ENCODE data around the gene OSMR.

DNA sequence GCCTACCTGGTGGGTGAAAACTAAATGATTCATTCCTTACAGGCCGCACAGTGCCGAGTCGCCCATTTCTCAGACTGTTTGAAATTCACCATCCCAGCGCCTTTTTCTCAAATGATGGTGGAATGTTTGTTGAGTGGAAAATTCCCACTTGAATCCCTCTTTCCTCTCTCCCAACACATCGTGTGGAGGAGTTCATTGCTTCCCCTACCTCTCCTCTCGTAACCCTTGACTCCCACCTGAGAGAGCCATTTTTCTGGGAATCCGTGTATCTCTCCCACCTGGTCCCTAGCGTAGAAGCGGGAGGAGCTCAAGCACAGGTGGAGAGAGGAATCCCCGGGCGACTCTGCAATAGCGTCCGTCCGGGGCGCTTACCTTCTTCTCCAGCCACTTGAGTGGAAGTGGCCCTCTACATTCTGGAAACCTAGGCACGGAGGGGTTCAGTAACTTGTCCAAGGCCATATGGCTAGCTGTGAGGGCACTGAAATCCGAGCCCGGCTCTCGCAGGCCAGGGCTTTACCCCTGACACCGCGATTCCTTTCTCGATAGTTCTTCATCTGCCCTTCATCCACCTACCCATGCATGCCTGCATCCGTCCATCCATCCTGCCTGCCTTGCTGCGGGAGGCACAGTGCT lies 683 bp downstream of the OSMR start:
- TF ChIP-seq POLR2AphosphoS5 (IDR thresholded peaks at IDR 0.05; ENCODE audit: low read depth, low read length) (no peak), TAF1 (IDR thresholded peaks at IDR 0.05; ENCODE audit: borderline replicate concordance, insufficient read depth, low read length) (no peak), SIN3A (IDR thresholded peaks at IDR 0.05; ENCODE audit: borderline replicate concordance, insufficient read depth, low read length) (no peak), FOXP2 (optimal IDR thresholded peaks at IDR 0.05; ENCODE audit: borderline replicate concordance, extremely low read depth, extremely low read length, insufficient read depth) (no peak)
- TF ChIP-seq, protein P1, sequence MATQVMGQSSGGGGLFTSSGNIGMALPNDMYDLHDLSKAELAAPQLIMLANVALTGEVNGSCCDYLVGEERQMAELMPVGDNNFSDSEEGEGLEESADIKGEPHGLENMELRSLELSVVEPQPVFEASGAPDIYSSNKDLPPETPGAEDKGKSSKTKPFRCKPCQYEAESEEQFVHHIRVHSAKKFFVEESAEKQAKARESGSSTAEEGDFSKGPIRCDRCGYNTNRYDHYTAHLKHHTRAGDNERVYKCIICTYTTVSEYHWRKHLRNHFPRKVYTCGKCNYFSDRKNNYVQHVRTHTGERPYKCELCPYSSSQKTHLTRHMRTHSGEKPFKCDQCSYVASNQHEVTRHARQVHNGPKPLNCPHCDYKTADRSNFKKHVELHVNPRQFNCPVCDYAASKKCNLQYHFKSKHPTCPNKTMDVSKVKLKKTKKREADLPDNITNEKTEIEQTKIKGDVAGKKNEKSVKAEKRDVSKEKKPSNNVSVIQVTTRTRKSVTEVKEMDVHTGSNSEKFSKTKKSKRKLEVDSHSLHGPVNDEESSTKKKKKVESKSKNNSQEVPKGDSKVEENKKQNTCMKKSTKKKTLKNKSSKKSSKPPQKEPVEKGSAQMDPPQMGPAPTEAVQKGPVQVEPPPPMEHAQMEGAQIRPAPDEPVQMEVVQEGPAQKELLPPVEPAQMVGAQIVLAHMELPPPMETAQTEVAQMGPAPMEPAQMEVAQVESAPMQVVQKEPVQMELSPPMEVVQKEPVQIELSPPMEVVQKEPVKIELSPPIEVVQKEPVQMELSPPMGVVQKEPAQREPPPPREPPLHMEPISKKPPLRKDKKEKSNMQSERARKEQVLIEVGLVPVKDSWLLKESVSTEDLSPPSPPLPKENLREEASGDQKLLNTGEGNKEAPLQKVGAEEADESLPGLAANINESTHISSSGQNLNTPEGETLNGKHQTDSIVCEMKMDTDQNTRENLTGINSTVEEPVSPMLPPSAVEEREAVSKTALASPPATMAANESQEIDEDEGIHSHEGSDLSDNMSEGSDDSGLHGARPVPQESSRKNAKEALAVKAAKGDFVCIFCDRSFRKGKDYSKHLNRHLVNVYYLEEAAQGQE (IDR thresholded peaks at IDR 0.05; ENCODE audit: insufficient read depth in 1 of 2, low read depth in 2 of 2, low read length in 2 of 2), result no peak
